Activated T-cell treated with anti-CD3 and anti-CD28 coated beads, Interleukin-2, amount 50 U/mL, for 72 hours (primary cell): ENCODE results near the gene SSBP1. TPM values are rescaled to one million over a fixed set of nuclear protein-coding genes. Genes with fewer than 3 reads are reported as not detected.
"Not testable (repeated sequence)": the region's sequence is repeated elsewhere in the genome, so short reads cannot be mapped to it uniquely, and the experiment has no call there.

Source experiments
- ATAC-seq, 2 donors: fragments of 150-1000 bp; cut with Tn5 transposase; replicated peaks in 1 of 2; 2 replicates each; pipeline ENCODE4 v1.10.0; 2021; ENCODE audit warnings: moderate library complexity in 2 of 2, mild to moderate bottlenecking in 1 of 2
- DNase-seq, 2 donors: peaks; one replicate each; pipeline ENCODE4 v3.0.0; 2021 to 2022; ENCODE audit warnings: mixed read lengths in 1 of 2
- H3K27ac Mint-ChIP-seq: one replicate; pipeline ENCODE4 v1.8.0; 2022; ENCODE audit warnings: mild to moderate bottlenecking, moderate library complexity, mixed read lengths
- H3K27me3 Mint-ChIP-seq: one replicate; pipeline ENCODE4 v1.8.0; 2022; ENCODE audit warnings: low read depth, mixed read lengths
- H3K36me3 Mint-ChIP-seq, 2 donors: one replicate each; pipeline ENCODE4 v1.8.0; 2022; ENCODE audit warnings: mixed read lengths in 2 of 2, mild to moderate bottlenecking in 1 of 2; ENCODE audit not compliant: insufficient read depth in 2 of 2
- H3K4me1 Mint-ChIP-seq: one replicate; pipeline ENCODE4 v1.8.0; 2022; ENCODE audit warnings: low read depth, mixed read lengths
- H3K4me3 Mint-ChIP-seq, 2 donors: one replicate each; pipeline ENCODE4 v1.8.0; 2022; ENCODE audit warnings: mild to moderate bottlenecking in 2 of 2, mixed read lengths in 2 of 2, moderate library complexity in 2 of 2
- H3K9me3 Mint-ChIP-seq, 2 donors: one replicate each; pipeline ENCODE4 v1.8.0; 2022; ENCODE audit warnings: mixed read lengths in 2 of 2
- total RNA-seq, 2 donors: library from RNA; stranded (reverse); gene quantifications; one replicate each; pipeline ENCODE4 v1.2.3, GENCODE V29; 2022

SSBP1 gene
- total RNA-seq, 2 donors from 2014 or later: 126 to 131 TPM

GRCh38 chr7:141715018-141715417 is 23.1 kb upstream of the SSBP1 start:
- Mint-ChIP-seq H3K4me3 (no peak overlapping the region), H3K4me1 (peaks cover 5% of the 10 kb centered on the region), H3K27me3 (no peaks in the 10 kb centered on the region), H3K36me3 (no peaks in the 10 kb centered on the region), H3K9me3 (no peaks in the 10 kb centered on the region), H3K27ac (no peak overlapping the region)
- ATAC-seq: no peak
- no peak for DNase-seq

- H3K9me3 Mint-ChIP-seq: no peaks in the 10 kb centered on the region
- DNase-seq (no peak), ATAC-seq (no peak)
- no peak overlapping the region for H3K27ac Mint-ChIP-seq
- H3K4me1 Mint-ChIP-seq: peaks cover 5% of the 10 kb centered on the region
- no peaks in the 10 kb centered on the region for H3K27me3 Mint-ChIP-seq
- H3K36me3 Mint-ChIP-seq: no peaks in the 10 kb centered on the region
- H3K4me3 Mint-ChIP-seq: no peak overlapping the region
Observed at GRCh38 chr7:141715794-141716689, 22.1 kb upstream of the SSBP1 start.

- DNase-seq (no peak), ATAC-seq (no peak)
- H3K4me1 Mint-ChIP-seq: peaks cover 4% of the 10 kb centered on the region
- H3K9me3 Mint-ChIP-seq: no peaks in the 10 kb centered on the region
- no peak overlapping the region for H3K4me3 Mint-ChIP-seq
- H3K36me3 Mint-ChIP-seq: no peaks in the 10 kb centered on the region
- H3K27ac Mint-ChIP-seq: no peak overlapping the region
- no peaks in the 10 kb centered on the region for H3K27me3 Mint-ChIP-seq
Observed at GRCh38 chr7:141717450-141717849, 20.7 kb upstream of the SSBP1 start.

GRCh38 chr7:141722529-141722928 is 15.6 kb upstream of the SSBP1 start:
- Mint-ChIP-seq H3K36me3 (no peaks in the 10 kb centered on the region), H3K9me3 (no peaks in the 10 kb centered on the region), H3K4me3 (no peak overlapping the region), H3K27ac (no peak overlapping the region), H3K4me1 (no peaks in the 10 kb centered on the region), H3K27me3 (no peaks in the 10 kb centered on the region)
- ATAC-seq: no peak
- DNase-seq: no peak

GRCh38 chr7:141729020-141729419 is 9.1 kb upstream of the SSBP1 start:
- no peaks in the 10 kb centered on the region for H3K36me3 Mint-ChIP-seq
- no peak overlapping the region for H3K27ac Mint-ChIP-seq
- no peak for DNase-seq
- no peaks in the 10 kb centered on the region for H3K9me3 Mint-ChIP-seq
- no peak for ATAC-seq
- no peak overlapping the region for H3K4me3 Mint-ChIP-seq
- no peaks in the 10 kb centered on the region for H3K27me3 Mint-ChIP-seq
- H3K4me1 Mint-ChIP-seq: no peaks in the 10 kb centered on the region

- no peak overlapping the region for H3K4me3 Mint-ChIP-seq
- H3K27ac Mint-ChIP-seq: no peak overlapping the region
- ATAC-seq: no peak
- no peak for DNase-seq
- no peaks in the 10 kb centered on the region for H3K27me3 Mint-ChIP-seq
- no peaks in the 10 kb centered on the region for H3K4me1 Mint-ChIP-seq
- H3K9me3 Mint-ChIP-seq: no peaks in the 10 kb centered on the region
- no peaks in the 10 kb centered on the region for H3K36me3 Mint-ChIP-seq
Observed at GRCh38 chr7:141731476-141732149, 6.5 kb upstream of the SSBP1 start.

- Mint-ChIP-seq H3K4me1 (peaks cover 37% of the 10 kb centered on the region), H3K9me3 (no peaks in the 10 kb centered on the region), H3K4me3 (peak overlapping the region; percentile 94 to 98), H3K36me3 (peaks cover 10 to 24% of the 10 kb centered on the region in 2 donors), H3K27ac (peak overlapping the region; percentile 99), H3K27me3 (no peaks in the 10 kb centered on the region)
- DNase-seq (peak; percentile 3 to 14), ATAC-seq (no peak)
Observed at GRCh38 chr7:141737118-141737835, 881 bp upstream of the SSBP1 start.

GRCh38 chr7:141738592-141739013 is 445 bp downstream of the SSBP1 start:
- Mint-ChIP-seq H3K27me3 (no peaks in the 10 kb centered on the region), H3K9me3 (no peaks in the 10 kb centered on the region), H3K27ac (peak overlapping the region; percentile 99), H3K4me1 (peaks cover 43% of the 10 kb centered on the region), H3K36me3 (peaks cover 14 to 33% of the 10 kb centered on the region in 2 donors), H3K4me3 (peak overlapping the region; percentile 94 to 98)
- no peak for DNase-seq
- no peak for ATAC-seq

GRCh38 chr7:141739250-141739649 is 1.1 kb downstream of the SSBP1 start:
- DNase-seq: no peak
- ATAC-seq: no peak
- peak overlapping the region; percentile 99 for H3K27ac Mint-ChIP-seq
- H3K9me3 Mint-ChIP-seq: no peaks in the 10 kb centered on the region
- H3K36me3 Mint-ChIP-seq: peaks cover 14 to 39% of the 10 kb centered on the region in 2 donors
- peak overlapping the region; percentile 94 to 98 for H3K4me3 Mint-ChIP-seq
- no peaks in the 10 kb centered on the region for H3K27me3 Mint-ChIP-seq
- H3K4me1 Mint-ChIP-seq: peaks cover 50% of the 10 kb centered on the region

GRCh38 chr7:141742229-141742628 is 4.1 kb downstream of the SSBP1 start:
- Mint-ChIP-seq H3K9me3 (no peaks in the 10 kb centered on the region), H3K36me3 (peaks cover 17 to 41% of the 10 kb centered on the region in 2 donors), H3K27me3 (no peaks in the 10 kb centered on the region), H3K4me1 (peaks cover 49% of the 10 kb centered on the region), H3K27ac (peak overlapping the region; percentile 55), H3K4me3 (peak overlapping the region in 1 of 2 donors; percentile 29)
- ATAC-seq: no peak
- DNase-seq: no peak

GRCh38 chr7:141744131-141744530 is 6.0 kb downstream of the SSBP1 start:
- Mint-ChIP-seq H3K27ac (peak overlapping the region; percentile 56), H3K4me1 (peaks cover 35% of the 10 kb centered on the region), H3K4me3 (no peak overlapping the region), H3K27me3 (no peaks in the 10 kb centered on the region), H3K36me3 (peaks cover 15 to 40% of the 10 kb centered on the region in 2 donors), H3K9me3 (no peaks in the 10 kb centered on the region)
- ATAC-seq: no peak
- DNase-seq: no peak

- Mint-ChIP-seq H3K4me1 (peaks cover 9% of the 10 kb centered on the region), H3K9me3 (peaks cover 1 to 7% of the 10 kb centered on the region in 2 donors)
Observed at GRCh38 chr7:141748396-141748795, 10.2 kb downstream of the SSBP1 start.

GRCh38 chr7:141751904-141752303 is 13.7 kb downstream of the SSBP1 start:
- H3K27me3 Mint-ChIP-seq, H3K9me3 Mint-ChIP-seq: not testable (repeated sequence)

More at GRCh38 chr7:141748396-141748795, 10.2 kb downstream of the SSBP1 start:
- peaks cover 37 to 53% of the 10 kb centered on the region in 2 donors for H3K36me3 Mint-ChIP-seq
- DNase-seq (no peak), ATAC-seq (no peak)
- no peak overlapping the region for H3K27ac Mint-ChIP-seq
- H3K27me3 Mint-ChIP-seq: no peaks in the 10 kb centered on the region
- H3K4me3 Mint-ChIP-seq: no peak overlapping the region

More at GRCh38 chr7:141751904-141752303, 13.7 kb downstream of the SSBP1 start:
- ATAC-seq, H3K4me1 Mint-ChIP-seq, H3K27ac Mint-ChIP-seq, DNase-seq, H3K4me3 Mint-ChIP-seq: not testable (repeated sequence)
- peaks cover 43 to 51% of the 10 kb centered on the region in 2 donors for H3K36me3 Mint-ChIP-seq
